ENCODE data around the gene CDT1. TPM values are rescaled to one million over a fixed set of nuclear protein-coding genes. Genes with fewer than 3 reads are reported as not detected.
"Not testable (repeated sequence)": the region's sequence is repeated elsewhere in the genome, so short reads cannot be mapped to it uniquely, and the experiment has no call there.

The CDT1 gene
- total RNA-seq, 1 donor from 2014 or later = 10.8 TPM

GRCh38 chr16:88785106-88785924 lies 18.3 kb upstream of the CDT1 start, which contains the start of gene PIEZO1:
Gene PIEZO1 (minus strand): TSS chr16:88785220. CDS start chr16:88784964, 256 bp downstream.
- intact Hi-C loops (cut with DNase I) = loop anchor here (2.0 kb wide), 1 partner anchor 47 kb away; no protein-coding TSS in a partner anchor
- Histone ChIP-seq H3K36me3 (no peaks in the 10 kb centered on the region), H3K9me3 (no peaks in the 10 kb centered on the region), H3K4me1 (peaks cover 44% of the 10 kb centered on the region), H3K4me3 (peak within 1 kb of the TSS; percentile 72 to 95), H3K27me3 (no peaks in the 10 kb centered on the region), H3K27ac (peak within 1 kb of the TSS; percentile 96)
- TF ChIP-seq CTCF (IDR thresholded peaks at IDR 0.05) (peak; percentile 93 to 95 (median 94)), POLR2A (IDR thresholded peaks at IDR 0.05) (peak in 1 of 2 donors; percentile 56), POLR2AphosphoS5 (IDR thresholded peaks at IDR 0.05; ENCODE audit: insufficient read depth in 1 of 2, low read depth in 1 of 2) (peak in 1 of 2 donors; percentile 36)
- DNase-seq (ENCODE audit: extremely low spot score in 2 of 2) = no peak

- no peaks in the 10 kb centered on the region for H3K36me3 ChIP-seq
- H3K27me3 ChIP-seq = no peaks in the 10 kb centered on the region
- H3K9me3 ChIP-seq = no peaks in the 10 kb centered on the region
- no peak for DNase-seq (ENCODE audit: extremely low spot score in 2 of 2)
- no peak for TF ChIP-seq POLR2A (IDR thresholded peaks at IDR 0.05)
- no peak for TF ChIP-seq CTCF (IDR thresholded peaks at IDR 0.05)
- TF ChIP-seq POLR2AphosphoS5 (IDR thresholded peaks at IDR 0.05; ENCODE audit: insufficient read depth in 1 of 2, low read depth in 1 of 2) = no peak
- intact Hi-C loops (cut with DNase I) = no loop called here
- H3K4me1 ChIP-seq = peaks cover 20% of the 10 kb centered on the region
- no peak overlapping the region for H3K4me3 ChIP-seq
- no peak overlapping the region for H3K27ac ChIP-seq
These were observed 15.8 kb upstream of the CDT1 start for GRCh38 chr16:88787579-88788314.

- H3K27me3 ChIP-seq; H3K36me3 ChIP-seq; DNase-seq (ENCODE audit: extremely low spot score in 2 of 2); H3K9me3 ChIP-seq; H3K4me3 ChIP-seq; intact Hi-C loops (cut with DNase I); H3K4me1 ChIP-seq; H3K27ac ChIP-seq: not testable (repeated sequence)
These were observed 14.8 kb upstream of the CDT1 start for GRCh38 chr16:88788749-88789148.

- H3K36me3 ChIP-seq = no peaks in the 10 kb centered on the region
- DNase-seq (ENCODE audit: extremely low spot score in 2 of 2) = no peak
- peaks cover 5% of the 10 kb centered on the region for H3K4me1 ChIP-seq
- no peak overlapping the region for H3K4me3 ChIP-seq
- TF ChIP-seq POLR2AphosphoS5 (IDR thresholded peaks at IDR 0.05; ENCODE audit: insufficient read depth in 1 of 2, low read depth in 1 of 2) (no peak), CTCF (IDR thresholded peaks at IDR 0.05) (no peak), POLR2A (IDR thresholded peaks at IDR 0.05) (no peak)
- H3K27ac ChIP-seq = no peak overlapping the region
- H3K27me3 ChIP-seq = no peaks in the 10 kb centered on the region
- intact Hi-C loops (cut with DNase I) = no loop called here
- H3K9me3 ChIP-seq = no peaks in the 10 kb centered on the region
These were observed 14.0 kb upstream of the CDT1 start for GRCh38 chr16:88789594-88789993.

GRCh38 chr16:88790312-88791211 lies 13.0 kb upstream of the CDT1 start:
- H3K4me3 ChIP-seq = no peak overlapping the region
- intact Hi-C loops (cut with DNase I) = no loop called here
- no peaks in the 10 kb centered on the region for H3K36me3 ChIP-seq
- no peaks in the 10 kb centered on the region for H3K9me3 ChIP-seq
- H3K4me1 ChIP-seq = peaks cover 3% of the 10 kb centered on the region
- TF ChIP-seq POLR2A (IDR thresholded peaks at IDR 0.05) (no peak), POLR2AphosphoS5 (IDR thresholded peaks at IDR 0.05; ENCODE audit: insufficient read depth in 1 of 2, low read depth in 1 of 2) (no peak), CTCF (IDR thresholded peaks at IDR 0.05) (no peak)
- no peaks in the 10 kb centered on the region for H3K27me3 ChIP-seq
- H3K27ac ChIP-seq = no peak overlapping the region
- no peak for DNase-seq (ENCODE audit: extremely low spot score in 2 of 2)

Data from vagina (tissue), 2 donors.